T follicular helper cell (primary cell): ENCODE results near the gene OR52N4.
"Not testable (repeated sequence)": the region's sequence is repeated elsewhere in the genome, so short reads cannot be mapped to it uniquely, and the experiment has no call there.

Experiments used
- DNase-seq: peaks from one replicate; pipeline ENCODE4 v3.0.0-alpha.2; 2020; ENCODE audit warnings: low read depth
- total RNA-seq, 2 experiments: gene quantifications; one replicate each; lab custom pipeline; 2026; lab: John Stamatoyannopoulos, UW

OR52N4 gene
- total RNA-seq, result 0.35 to 1.9 reads per million in 2 experiments

GRCh38 chr11:5753943-5754342 lies at the start of gene OR52N4:
OR52N4 (plus strand) TSS chr11:5754243; CDS start chr11:5754741, 498 bp downstream.
- no peak for DNase-seq

- DNase-seq, result no peak
Observed at GRCh38 chr11:5705688-5706087, 48.4 kb upstream of the OR52N4 start.

DNA sequence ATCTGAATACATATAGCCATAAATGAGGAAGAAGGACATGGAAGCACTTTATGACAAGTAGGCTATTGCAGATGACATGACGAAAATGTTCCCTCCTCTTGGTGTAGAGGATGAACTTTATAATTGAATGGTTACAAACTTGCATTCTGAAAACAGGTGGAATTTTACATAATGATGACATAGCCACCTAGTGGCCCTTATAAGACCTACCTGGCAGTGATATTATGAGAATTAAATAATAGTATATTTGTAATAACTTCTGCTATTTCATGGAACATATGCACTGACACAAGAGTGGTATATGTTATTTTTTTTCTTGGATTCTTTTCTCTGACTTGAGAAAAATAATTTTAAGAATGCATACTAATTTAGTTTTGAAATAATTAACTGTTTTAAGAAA lies 41.5 kb upstream of the OR52N4 start:
- no peak for DNase-seq

DNA sequence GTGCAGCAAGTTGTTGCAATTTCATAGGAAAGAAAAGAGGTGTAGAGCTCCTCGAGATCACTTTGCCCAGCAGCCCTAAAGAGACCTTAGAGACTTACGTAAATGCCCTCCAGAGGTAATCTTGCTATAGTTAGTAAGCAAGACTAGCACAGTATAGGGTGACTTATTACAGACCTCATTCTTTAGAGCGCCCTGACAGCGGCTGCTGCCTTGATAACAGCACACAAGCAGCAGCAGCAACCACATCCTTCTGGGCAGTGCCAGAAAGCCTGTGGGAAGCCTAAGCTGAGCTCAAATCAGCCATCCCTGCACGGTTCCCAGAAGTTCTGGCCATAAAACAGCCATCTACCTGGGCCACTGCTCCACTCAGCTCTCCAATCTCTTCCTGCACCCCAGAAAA lies 40.3 kb upstream of the OR52N4 start:
- no peak for DNase-seq

GRCh38 chr11:5716518-5716917 lies 37.5 kb upstream of the OR52N4 start:
- not testable (repeated sequence) for DNase-seq

DNA sequence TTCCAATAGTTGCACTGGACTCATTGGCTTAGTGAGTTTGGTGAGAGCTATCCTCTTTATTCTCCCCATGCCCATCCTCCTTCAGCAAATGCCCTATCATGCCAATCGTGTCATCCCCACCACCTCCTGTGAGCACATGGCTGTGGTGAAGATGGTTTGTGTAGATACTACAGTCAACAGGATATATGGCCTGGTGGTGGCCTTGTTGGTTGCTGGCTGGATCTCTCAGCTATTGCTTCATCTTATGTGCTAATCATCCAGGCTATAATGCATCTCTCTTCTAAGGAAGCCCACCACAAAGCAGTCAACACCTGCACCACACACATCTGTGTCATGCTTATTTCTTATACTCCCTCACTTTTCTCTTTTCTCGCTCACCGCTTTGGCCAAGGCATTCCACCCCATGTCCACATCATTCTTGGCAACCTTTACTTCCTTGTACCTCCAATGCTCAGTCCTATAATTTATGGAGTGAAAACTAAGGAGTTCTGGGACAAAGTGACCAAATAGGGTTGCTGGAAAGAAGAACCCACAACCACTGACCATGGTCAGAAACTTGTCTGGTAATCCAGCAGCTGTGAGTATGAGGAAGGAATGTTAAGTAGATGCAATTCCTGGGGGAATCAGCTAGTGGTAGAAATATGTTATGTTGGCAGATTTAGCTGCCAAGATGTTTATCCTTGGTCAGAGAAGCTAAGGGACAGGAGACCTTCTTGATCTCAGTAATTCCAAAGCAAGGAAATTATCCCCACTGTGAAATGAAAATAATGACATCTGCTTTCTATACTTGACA lies 34.1 kb upstream of the OR52N4 start:
- DNase-seq, result no peak

GRCh38 chr11:5722622-5723021 lies 31.4 kb upstream of the OR52N4 start:
- DNase-seq, result no peak

DNA sequence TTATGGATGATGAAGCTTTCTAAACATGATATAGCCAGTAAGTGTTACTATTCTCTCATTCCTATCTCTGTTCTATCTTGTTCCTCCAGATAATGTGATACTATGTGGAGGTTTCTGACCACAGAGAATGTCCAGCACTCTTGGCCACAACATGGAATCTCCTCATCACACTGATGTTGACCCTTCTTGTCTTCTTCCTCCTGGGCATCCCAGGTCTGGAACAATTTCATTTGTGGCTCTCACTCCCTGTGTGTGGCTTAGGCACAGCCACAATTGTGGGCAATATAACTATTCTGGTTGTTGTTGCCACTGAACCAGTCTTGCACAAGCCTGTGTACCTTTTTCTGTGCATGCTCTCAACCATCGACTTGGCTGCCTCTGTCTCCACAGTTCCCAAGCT lies 27.7 kb upstream of the OR52N4 start:
- DNase-seq, result no peak

- no peak for DNase-seq
Observed at GRCh38 chr11:5727691-5728090, 26.4 kb upstream of the OR52N4 start.

GRCh38 chr11:5736396-5736795 lies 17.6 kb upstream of the OR52N4 start, which contains the start of gene OR56B1:
OR56B1 (plus strand) TSS chr11:5736448; CDS start chr11:5736517, 69 bp downstream.
- DNase-seq, result no peak

DNA sequence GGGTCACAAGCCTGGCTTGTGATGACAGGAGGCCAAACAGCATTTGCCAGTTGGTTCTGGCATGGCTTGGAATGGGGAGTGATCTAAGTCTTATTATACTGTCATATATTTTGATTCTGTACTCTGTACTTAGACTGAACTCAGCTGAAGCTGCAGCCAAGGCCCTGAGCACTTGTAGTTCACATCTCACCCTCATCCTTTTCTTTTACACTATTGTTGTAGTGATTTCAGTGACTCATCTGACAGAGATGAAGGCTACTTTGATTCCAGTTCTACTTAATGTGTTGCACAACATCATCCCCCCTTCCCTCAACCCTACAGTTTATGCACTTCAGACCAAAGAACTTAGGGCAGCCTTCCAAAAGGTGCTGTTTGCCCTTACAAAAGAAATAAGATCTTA lies 17.0 kb upstream of the OR52N4 start:
- no peak for DNase-seq

- no peak for DNase-seq
Observed at GRCh38 chr11:5737670-5738392, 16.2 kb upstream of the OR52N4 start.

DNA sequence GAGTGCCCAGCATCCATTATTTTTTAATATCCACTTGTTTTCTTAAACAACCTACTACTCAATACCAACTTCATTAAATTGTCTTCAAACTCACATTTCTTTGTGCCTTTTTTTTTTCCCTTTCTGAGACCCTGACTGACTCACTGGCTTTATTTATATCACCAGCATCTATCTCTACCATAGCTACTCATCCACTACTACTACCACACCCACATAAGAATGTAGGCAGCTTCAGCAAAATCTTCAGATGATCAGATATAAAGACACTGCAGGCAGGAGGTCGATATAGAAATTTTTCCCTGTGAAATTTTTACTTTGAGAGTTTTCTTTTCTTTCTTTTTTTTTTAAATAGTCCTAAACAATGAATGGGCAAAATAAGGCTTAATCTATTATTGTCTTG lies 15.6 kb upstream of the OR52N4 start:
- DNase-seq, result no peak

GRCh38 chr11:5746614-5747013 lies 7.4 kb upstream of the OR52N4 start:
- DNase-seq, result no peak

GRCh38 chr11:5749836-5750235 lies 4.2 kb upstream of the OR52N4 start:
- DNase-seq, result no peak

DNA sequence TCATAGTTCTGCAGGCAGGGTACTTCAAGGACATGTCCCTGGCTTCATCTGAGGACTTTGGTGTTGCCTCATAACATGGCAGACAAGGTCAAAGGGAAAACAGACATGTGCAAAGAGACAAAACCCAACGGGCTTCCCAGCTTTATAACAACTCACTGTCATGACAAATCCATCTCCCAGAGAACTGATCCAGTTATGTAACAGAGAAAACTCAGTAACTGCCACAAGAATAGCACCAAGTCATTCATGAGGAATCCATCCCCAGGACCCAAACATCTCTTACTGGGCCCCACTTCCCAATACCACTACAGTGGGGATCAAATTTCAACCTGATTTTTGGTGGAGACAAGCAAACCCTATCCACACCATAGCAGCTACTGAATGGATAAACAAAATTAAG lies 13.0 kb downstream of the OR52N4 start:
- no peak for DNase-seq

- DNase-seq, result no peak
Observed at GRCh38 chr11:5783255-5783654, 29.2 kb downstream of the OR52N4 start, which contains the start of gene OR52N5. OR52N5 (minus strand) TSS chr11:5783355; CDS start chr11:5778634, 4,721 bp downstream.

GRCh38 chr11:5791165-5791564 lies 37.1 kb downstream of the OR52N4 start, which contains the start of gene OR52N1:
OR52N1 (minus strand) TSS chr11:5791265; CDS start chr11:5788816, 2,449 bp downstream.
- DNase-seq, result no peak

- DNase-seq, result no peak
Observed at GRCh38 chr11:5796541-5796940, 42.5 kb downstream of the OR52N4 start.

GRCh38 chr11:5803982-5804381 lies 49.9 kb downstream of the OR52N4 start:
- DNase-seq, result no peak
